ENCODE data around the gene HLA-A.

HLA-A gene

DNA sequence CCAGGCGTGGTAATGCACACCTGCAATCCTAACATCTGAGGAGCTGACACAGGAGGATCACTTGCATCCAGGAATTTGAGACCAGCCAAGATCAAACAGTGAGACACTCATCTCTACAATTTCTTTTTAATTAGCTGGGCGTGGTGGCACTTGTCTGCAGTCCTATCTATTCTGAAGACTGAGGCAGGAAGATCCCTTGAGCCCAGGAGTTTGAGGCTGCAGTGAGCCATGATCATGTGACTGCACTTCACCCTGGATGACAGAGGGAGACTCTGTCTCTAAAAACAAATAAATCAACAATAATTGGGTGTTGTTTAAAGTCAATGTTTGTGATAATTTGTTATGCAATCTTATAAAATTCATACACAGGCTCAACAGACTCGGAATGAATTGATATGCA is 18.0 kb upstream of the HLA-A start:
- TF ChIP-seq, protein P1, sequence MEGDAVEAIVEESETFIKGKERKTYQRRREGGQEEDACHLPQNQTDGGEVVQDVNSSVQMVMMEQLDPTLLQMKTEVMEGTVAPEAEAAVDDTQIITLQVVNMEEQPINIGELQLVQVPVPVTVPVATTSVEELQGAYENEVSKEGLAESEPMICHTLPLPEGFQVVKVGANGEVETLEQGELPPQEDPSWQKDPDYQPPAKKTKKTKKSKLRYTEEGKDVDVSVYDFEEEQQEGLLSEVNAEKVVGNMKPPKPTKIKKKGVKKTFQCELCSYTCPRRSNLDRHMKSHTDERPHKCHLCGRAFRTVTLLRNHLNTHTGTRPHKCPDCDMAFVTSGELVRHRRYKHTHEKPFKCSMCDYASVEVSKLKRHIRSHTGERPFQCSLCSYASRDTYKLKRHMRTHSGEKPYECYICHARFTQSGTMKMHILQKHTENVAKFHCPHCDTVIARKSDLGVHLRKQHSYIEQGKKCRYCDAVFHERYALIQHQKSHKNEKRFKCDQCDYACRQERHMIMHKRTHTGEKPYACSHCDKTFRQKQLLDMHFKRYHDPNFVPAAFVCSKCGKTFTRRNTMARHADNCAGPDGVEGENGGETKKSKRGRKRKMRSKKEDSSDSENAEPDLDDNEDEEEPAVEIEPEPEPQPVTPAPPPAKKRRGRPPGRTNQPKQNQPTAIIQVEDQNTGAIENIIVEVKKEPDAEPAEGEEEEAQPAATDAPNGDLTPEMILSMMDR (IDR thresholded peaks at IDR 0.05; ENCODE audit: low read depth, low read length), result no peak
- in situ Hi-C loops (cut with HindIII; ENCODE audit: low sequenced_read_pairs), result no loop called here
- no peak for DNase-seq (ENCODE audit: low read depth, low spot score)
- no peak overlapping the region for H3K4me3 ChIP-seq (ENCODE audit: low read depth, low read length)

DNA sequence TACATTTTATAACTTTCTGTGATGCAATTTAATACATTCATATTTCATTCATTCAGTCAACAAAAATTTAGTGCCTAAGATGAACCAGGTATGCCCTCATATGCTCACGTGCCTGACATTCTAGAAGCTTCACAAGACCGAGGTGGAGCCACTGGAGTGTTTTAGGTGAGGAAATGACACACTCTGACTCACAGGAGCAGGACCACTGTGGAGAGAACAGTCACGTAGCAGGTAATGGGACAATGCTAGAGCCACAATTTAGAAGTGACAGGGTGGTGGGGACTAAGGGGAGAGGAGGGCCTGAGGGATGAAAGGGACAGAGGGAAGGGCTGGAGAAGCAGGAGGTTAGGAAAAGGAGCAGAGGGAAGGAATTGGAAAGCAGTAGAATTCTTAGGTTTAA is 17.6 kb upstream of the HLA-A start:
- in situ Hi-C loops (cut with HindIII; ENCODE audit: low sequenced_read_pairs), result no loop called here
- no peak overlapping the region for H3K4me3 ChIP-seq (ENCODE audit: low read depth, low read length)
- DNase-seq (ENCODE audit: low read depth, low spot score), result no peak
- TF ChIP-seq, protein P1 (IDR thresholded peaks at IDR 0.05; ENCODE audit: low read depth, low read length), result no peak

DNA sequence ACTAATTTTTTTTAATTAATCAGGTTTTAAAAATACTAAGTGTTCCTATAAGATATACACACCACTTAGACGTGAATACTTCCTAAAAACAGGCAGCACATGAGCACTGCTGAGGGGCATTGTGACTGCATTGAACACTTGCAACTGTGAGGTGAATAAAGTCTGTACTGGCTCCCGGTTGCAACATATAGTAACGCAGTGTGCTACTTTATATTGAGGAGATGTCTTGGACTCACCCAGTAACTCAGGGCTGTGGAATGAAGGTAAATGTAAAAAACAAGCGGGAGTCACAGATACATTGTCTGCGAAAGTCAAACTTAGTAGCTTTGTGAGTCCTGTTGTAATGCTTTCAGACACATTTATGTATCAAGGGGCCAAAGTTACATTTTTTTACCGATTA is 17.0 kb upstream of the HLA-A start:
- TF ChIP-seq, protein P1 (IDR thresholded peaks at IDR 0.05; ENCODE audit: low read depth, low read length), result no peak
- no peak overlapping the region for H3K4me3 ChIP-seq (ENCODE audit: low read depth, low read length)
- no peak for DNase-seq (ENCODE audit: low read depth, low spot score)
- in situ Hi-C loops (cut with HindIII; ENCODE audit: low sequenced_read_pairs), result no loop called here

DNA sequence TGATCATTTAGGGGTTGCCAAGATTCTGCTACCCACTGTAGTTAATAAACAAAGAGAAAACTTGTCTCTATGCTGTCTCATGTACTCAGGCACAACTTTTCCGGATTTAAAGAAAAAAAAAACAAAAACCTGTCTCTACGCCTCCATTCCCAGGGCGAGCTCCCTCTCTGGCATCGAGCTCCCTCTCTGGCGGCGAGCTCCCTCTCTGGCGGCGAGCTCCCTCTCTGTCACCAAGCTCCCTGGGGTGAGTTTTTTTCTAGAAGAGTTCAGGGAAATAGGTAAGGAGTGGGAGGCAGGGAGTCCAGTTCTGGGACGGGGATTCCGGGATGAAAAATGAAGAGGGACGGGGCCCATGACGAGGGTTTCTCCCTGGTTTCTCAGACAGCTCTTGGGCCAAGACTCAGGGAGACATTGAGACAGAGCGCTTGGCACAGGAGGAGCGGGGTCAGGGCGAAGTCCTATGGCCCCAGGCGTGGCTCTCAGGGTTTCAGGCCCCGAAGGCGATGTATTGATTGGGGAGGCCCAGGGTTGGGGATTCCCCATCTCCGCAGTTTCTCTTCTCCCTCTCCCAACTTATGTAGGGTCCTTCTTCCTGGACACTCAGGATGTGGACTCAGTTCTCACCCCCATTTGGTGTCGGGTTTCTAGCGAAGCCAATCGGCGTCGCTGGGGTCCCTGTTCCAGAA is 16.5 kb upstream of the HLA-A start:
- TF ChIP-seq, protein P1 (IDR thresholded peaks at IDR 0.05; ENCODE audit: low read depth, low read length), result no peak
- DNase-seq (ENCODE audit: low read depth, low spot score), result peak; percentile 26
- in situ Hi-C loops (cut with HindIII; ENCODE audit: low sequenced_read_pairs), result no loop called here
- H3K4me3 ChIP-seq (ENCODE audit: low read depth, low read length), result peak overlapping the region; percentile 51

DNA sequence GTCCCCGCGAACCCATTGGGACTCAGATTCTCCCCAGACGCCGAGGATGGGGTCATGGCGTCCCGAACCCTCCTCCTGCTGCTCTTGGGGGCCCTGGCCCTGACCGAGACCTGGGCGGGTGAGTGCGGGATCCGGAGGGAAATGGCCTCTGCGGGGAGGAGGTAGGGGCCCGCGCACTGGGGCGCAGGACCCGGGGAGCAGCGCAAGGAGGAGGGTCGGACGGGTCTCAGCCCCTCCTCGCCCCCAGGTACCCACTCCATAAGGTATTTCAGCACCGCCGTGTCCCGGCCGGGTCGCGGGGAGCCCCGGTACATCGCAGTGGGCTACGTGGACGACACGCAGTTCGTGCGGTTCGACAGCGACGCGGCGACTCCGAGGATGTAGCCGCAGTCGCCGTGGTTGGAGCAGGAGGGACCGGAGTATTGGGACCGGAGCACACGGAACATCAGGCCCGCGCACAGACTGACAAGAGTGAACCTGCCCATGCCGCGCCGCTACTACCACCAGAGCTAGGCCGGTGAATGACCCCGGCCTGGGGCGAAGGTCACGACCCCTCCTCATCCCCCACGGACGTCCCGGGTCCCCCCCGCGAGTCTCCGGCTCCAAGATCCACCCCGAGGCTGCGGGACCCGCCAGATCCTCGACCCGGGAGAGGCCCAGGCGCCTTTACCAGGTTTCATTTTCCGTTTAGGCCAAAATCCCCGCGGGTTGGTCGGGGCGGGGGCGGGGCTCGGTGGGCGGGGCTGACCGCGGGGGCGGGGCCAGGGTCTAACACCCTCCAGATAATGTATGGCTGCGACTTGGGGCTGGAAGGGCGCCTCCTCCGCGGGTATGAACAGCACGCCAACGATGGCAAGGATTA is 15.7 kb upstream of the HLA-A start:
- in situ Hi-C loops (cut with HindIII; ENCODE audit: low sequenced_read_pairs), result no loop called here

DNA sequence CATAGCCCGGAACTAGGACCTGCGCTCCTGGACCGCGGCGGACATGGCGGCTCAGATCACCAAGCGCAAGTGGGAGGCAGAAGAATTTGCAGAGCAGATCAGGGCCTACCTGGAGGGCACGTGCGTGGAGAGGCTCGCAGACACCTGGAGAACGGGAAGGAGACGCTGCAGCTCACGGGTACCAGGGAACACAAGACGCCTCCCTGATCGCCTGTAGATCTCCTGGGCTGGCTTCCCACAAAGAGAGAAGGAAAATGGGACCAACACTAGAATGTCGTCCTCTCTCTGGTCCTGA is 15.1 kb upstream of the HLA-A start:
- peak overlapping the region; percentile 51 for H3K4me3 ChIP-seq (ENCODE audit: low read depth, low read length)
- TF ChIP-seq, protein P1 (IDR thresholded peaks at IDR 0.05; ENCODE audit: low read depth, low read length), result no peak
- in situ Hi-C loops (cut with HindIII; ENCODE audit: low sequenced_read_pairs), result no loop called here
- DNase-seq (ENCODE audit: low read depth, low spot score), result no peak

More for the DNA sequence above, 15.7 kb upstream of the HLA-A start:
- TF ChIP-seq, protein P1 (IDR thresholded peaks at IDR 0.05; ENCODE audit: low read depth, low read length), result no peak
- H3K4me3 ChIP-seq (ENCODE audit: low read depth, low read length), result peak overlapping the region; percentile 51
- DNase-seq (ENCODE audit: low read depth, low spot score), result peak; percentile 73
